Right lobe of liver (tissue), 6 donors: ENCODE results near the gene VEZT. TPM values are rescaled to one million over a fixed set of nuclear protein-coding genes. Genes with fewer than 3 reads are reported as not detected.
A peak's percentile ranks its signal among the peaks of the same experiment; 100 is the strongest.

ENCODE experiments used
- ATAC-seq, 4 donors: fragments of 200-7000 bp; cut with Tn5 transposase; one replicate each; pipeline ENCODE4 v1.9.1; 2020; ENCODE audit warnings: mild to moderate bottlenecking in 4 of 4, moderate library complexity in 4 of 4
- DNase-seq, 3 donors: peaks; one replicate each; pipeline ENCODE4 v3.0.0-alpha.2; 2020
- H3K27ac ChIP-seq, 3 donors: fragments of 200-600 bp; one replicate each; pipeline ENCODE4 v1.8.0; 2022
- H3K27me3 ChIP-seq, 2 donors: fragments of 200-600 bp; one replicate each; pipeline ENCODE4 v1.8.0; 2022
- H3K36me3 ChIP-seq, 4 donors: fragments of 200-600 bp; sonication (generic) in 1 of 4; one replicate each; pipeline versions ENCODE4 v1.5.1 to v1.8.0; 2017 to 2022; ENCODE audit warnings: control low read depth in 1 of 4
- H3K4me1 ChIP-seq, 4 donors: fragments of 200-600 bp; sonication (generic) in 1 of 4; one replicate each; pipeline versions ENCODE4 v1.5.1 to v1.8.0; 2017 to 2022; ENCODE audit warnings: control low read depth in 1 of 4
- H3K4me3 ChIP-seq, 3 donors: fragments of 200-600 bp; one replicate each; pipeline ENCODE4 v1.8.0; 2022
- H3K9me3 ChIP-seq, 4 donors: fragments of 200-600 bp; sonication (generic) in 1 of 4; one replicate each; pipeline versions ENCODE4 v1.5.1 to v1.8.0; 2017 to 2022; ENCODE audit warnings: control low read depth in 1 of 4
- POLR2A ChIP-seq: fragments of 450-650 bp; IDR thresholded peaks from one replicate; pipeline ENCODE4 v1.6.1; 2017; ENCODE audit warnings: antibody characterized with exemption, mild to moderate bottlenecking
- WGBS: methylation state at CpG from one replicate; pipeline ENCODE4 v1.1.6; 2018; ENCODE audit warnings: low coverage, low lambda C conversion rate; ENCODE audit not compliant: insufficient coverage; ENCODE audit errors: missing lambda C conversion rate; 5-methylcytosine and 5-hydroxymethylcytosine counted together
- intact Hi-C, 2 donors: fragments of 100-400 bp; cut with DNase I; formaldehyde crosslinking; loops; one replicate each; pipeline versions ENCODE4 v1.11.2 to v1.14.1; 2022
- total RNA-seq, 6 experiments: library from RNA; depleted of rRNA in 2 of 6; stranded (reverse); fragments of >200 nt in 2 of 6; fragmentation: NEBNext Ultra II Directional in 3 of 6; extraction: Animal tissue kit (Norgen Biotek cat#: 25700) in 3 of 6; gene quantifications; one replicate each; pipeline versions ENCODE4 v1.1.0 to v1.2.4, GENCODE V29; 2016 to 2023
- TF ChIP-seq, protein P1 (sequence below), 4 donors: fragments of 200-600 bp in 3 of 4; fragments of 450-650 bp in 1 of 4; IDR thresholded peaks; one replicate each; pipeline versions ENCODE4 v1.5.1 to v1.8.0; 2016 to 2022; ENCODE audit warnings: antibody characterized with exemption in 4 of 4, mild to moderate bottlenecking in 2 of 4
- donor health status: DM: no; HTN: yes; CAD: no.
- donor health status: DM: no; HTN: no; CAD: no.
- donor health status: DM: no; HTN: no; CAD: no.
- donor health status: DM: no; HTN: yes; CAD: no.
- donor health status: DM: no; HTN: yes; CAD: no.

The VEZT gene
- total RNA-seq, 6 experiments from 2014 or later, result 23.5 to 34.2 (median 28.9) TPM

GRCh38 chr12:95197636-95198035 is 20.0 kb upstream of the VEZT start:
- H3K4me1 ChIP-seq, result peaks cover 0 to 5% (median 0%) of the 10 kb centered on the region in 4 donors
- H3K4me3 ChIP-seq, result no peak overlapping the region
- no peaks in the 10 kb centered on the region for H3K27me3 ChIP-seq
- TF ChIP-seq, protein P1, sequence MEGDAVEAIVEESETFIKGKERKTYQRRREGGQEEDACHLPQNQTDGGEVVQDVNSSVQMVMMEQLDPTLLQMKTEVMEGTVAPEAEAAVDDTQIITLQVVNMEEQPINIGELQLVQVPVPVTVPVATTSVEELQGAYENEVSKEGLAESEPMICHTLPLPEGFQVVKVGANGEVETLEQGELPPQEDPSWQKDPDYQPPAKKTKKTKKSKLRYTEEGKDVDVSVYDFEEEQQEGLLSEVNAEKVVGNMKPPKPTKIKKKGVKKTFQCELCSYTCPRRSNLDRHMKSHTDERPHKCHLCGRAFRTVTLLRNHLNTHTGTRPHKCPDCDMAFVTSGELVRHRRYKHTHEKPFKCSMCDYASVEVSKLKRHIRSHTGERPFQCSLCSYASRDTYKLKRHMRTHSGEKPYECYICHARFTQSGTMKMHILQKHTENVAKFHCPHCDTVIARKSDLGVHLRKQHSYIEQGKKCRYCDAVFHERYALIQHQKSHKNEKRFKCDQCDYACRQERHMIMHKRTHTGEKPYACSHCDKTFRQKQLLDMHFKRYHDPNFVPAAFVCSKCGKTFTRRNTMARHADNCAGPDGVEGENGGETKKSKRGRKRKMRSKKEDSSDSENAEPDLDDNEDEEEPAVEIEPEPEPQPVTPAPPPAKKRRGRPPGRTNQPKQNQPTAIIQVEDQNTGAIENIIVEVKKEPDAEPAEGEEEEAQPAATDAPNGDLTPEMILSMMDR (IDR thresholded peaks at IDR 0.05), result no peak
- TF ChIP-seq POLR2A, result no peak
- H3K9me3 ChIP-seq, result no peaks in the 10 kb centered on the region
- DNase-seq, result no peak
- no peak overlapping the region for H3K27ac ChIP-seq
- intact Hi-C loops, result no loop called here
- 36% methylated on average over 2 of the region's 2 CpGs for WGBS
- no peaks in the 10 kb centered on the region for H3K36me3 ChIP-seq
- ATAC-seq, result peak in 1 of 4 donors; percentile 39

DNA sequence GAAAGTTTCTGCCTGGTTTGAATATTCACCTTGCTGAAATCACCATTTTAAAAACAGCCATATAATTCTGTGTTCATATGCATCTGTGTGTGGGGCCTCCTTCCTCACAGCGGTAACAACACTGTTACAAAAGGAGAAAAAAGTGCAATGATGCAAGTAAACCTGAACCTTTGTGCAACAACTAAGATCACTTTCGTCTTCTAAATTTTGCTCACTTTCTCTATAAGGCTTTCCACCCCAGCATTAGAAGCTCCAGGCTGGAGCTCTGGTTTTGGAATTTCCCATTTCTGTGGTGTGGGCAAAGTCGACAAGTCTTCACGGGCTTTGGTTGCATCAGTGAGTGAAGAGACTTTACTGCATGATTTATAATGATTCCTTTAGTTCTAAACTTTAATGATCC is 18.7 kb upstream of the VEZT start:
- peaks cover 0 to 10% (median 0%) of the 10 kb centered on the region in 4 donors for H3K4me1 ChIP-seq
- H3K27me3 ChIP-seq, result no peaks in the 10 kb centered on the region
- TF ChIP-seq, protein P1 (IDR thresholded peaks at IDR 0.05), result no peak
- TF ChIP-seq POLR2A, result no peak
- 20% methylated on average over 3 of the region's 4 CpGs for WGBS
- no peaks in the 10 kb centered on the region for H3K36me3 ChIP-seq
- ATAC-seq, result peak in 3 of 4 donors; percentile 48 to 76 (median 66)
- H3K27ac ChIP-seq, result peak overlapping the region in 1 of 3 donors; percentile 23
- intact Hi-C loops, result no loop called here
- no peaks in the 10 kb centered on the region for H3K9me3 ChIP-seq
- DNase-seq, result no peak
- H3K4me3 ChIP-seq, result no peak overlapping the region

GRCh38 chr12:95200128-95200894 is 17.3 kb upstream of the VEZT start:
- H3K27ac ChIP-seq, result peak overlapping the region in 1 of 3 donors; percentile 5
- no peaks in the 10 kb centered on the region for H3K36me3 ChIP-seq
- no peak overlapping the region for H3K4me3 ChIP-seq
- ATAC-seq (peak in 1 of 4 donors; percentile 17), DNase-seq (no peak)
- intact Hi-C loops, result no loop called here
- no peaks in the 10 kb centered on the region for H3K27me3 ChIP-seq
- H3K9me3 ChIP-seq, result no peaks in the 10 kb centered on the region
- TF ChIP-seq POLR2A, result no peak
- TF ChIP-seq, protein P1 (IDR thresholded peaks at IDR 0.05), result no peak
- H3K4me1 ChIP-seq, result peaks cover 0 to 10% (median 0%) of the 10 kb centered on the region in 4 donors
- 78% methylated on average over 5 of the region's 5 CpGs for WGBS

- intact Hi-C loops, result no loop called here
- ATAC-seq (no peak), DNase-seq (no peak)
- Histone ChIP-seq H3K27ac (peak overlapping the region in 1 of 3 donors; percentile 5), H3K4me1 (peaks cover 0 to 10% (median 0%) of the 10 kb centered on the region in 4 donors), H3K4me3 (no peak overlapping the region), H3K9me3 (no peaks in the 10 kb centered on the region), H3K36me3 (no peaks in the 10 kb centered on the region), H3K27me3 (no peaks in the 10 kb centered on the region)
- TF ChIP-seq, protein P1 (IDR thresholded peaks at IDR 0.05), result no peak
- no peak for TF ChIP-seq POLR2A
- 85% methylated on average over 4 of the region's 4 CpGs for WGBS
These were observed 16.4 kb upstream of the VEZT start for GRCh38 chr12:95201056-95201670.
